ENCODE measurements around the gene STRN4. TPM values are rescaled to one million over a fixed set of nuclear protein-coding genes. Genes with fewer than 3 reads are reported as not detected.

STRN4 gene
- polyA plus RNA-seq, 3 donors, result 37.5 to 239 (median 48.0) TPM

- Histone ChIP-seq H3K27me3 (ENCODE audit: control insufficient read depth in 2 of 2, insufficient read depth in 2 of 2, low read length in 2 of 2) (no peaks in the 10 kb centered on the region), H3K27ac (ENCODE audit: low read depth in 1 of 2, low read length in 2 of 2) (peak overlapping the region; percentile 89 to 91), H3K4me1 (ENCODE audit: control insufficient read depth in 1 of 2, insufficient read depth in 2 of 2, low read length in 2 of 2) (peaks cover 75 to 87% of the 10 kb centered on the region in 2 donors), H2AFZ (ENCODE audit: insufficient read depth, low read depth, low read length, poor library complexity, severe bottlenecking) (no peak overlapping the region), H3K9ac (ENCODE audit: insufficient read depth, low read length, poor library complexity, severe bottlenecking) (peak overlapping the region; percentile 62), H3K4me3 (replicated peaks in 1 of 3; ENCODE audit: low read depth in 2 of 3, low read length in 3 of 3) (peak overlapping the region in 2 of 3 experiments; percentile 29 to 73), H3K9me3 (replicated peaks in 1 of 2; ENCODE audit: control insufficient read depth in 1 of 2, insufficient read depth in 1 of 2, low read length in 2 of 2) (no peaks in the 10 kb centered on the region), H3K4me2 (replicated peaks; ENCODE audit: extremely low read depth, low read length, poor library complexity, severe bottlenecking) (peak overlapping the region; percentile 82), H3K79me2 (ENCODE audit: insufficient read depth, low read length) (peaks cover 51% of the 10 kb centered on the region), H3K36me3 (replicated peaks in 1 of 2; ENCODE audit: control insufficient read depth in 1 of 2, insufficient read depth in 2 of 2, low read length in 2 of 2) (peaks cover 43 to 52% of the 10 kb centered on the region in 2 donors), H4K20me1 (ENCODE audit: insufficient read depth, low read length) (peaks cover 56% of the 10 kb centered on the region)
- WGBS (ENCODE audit: insufficient coverage), result 70% methylated on average over 19 of the region's 23 CpGs
- Mint-ChIP-seq H3K9me3 (peaks cover 0 to 2% (median 0%) of the 10 kb centered on the region in 7 donors), H3K4me1 (peaks cover 84% of the 10 kb centered on the region), H3K27me3 (ENCODE audit: low read depth in 3 of 3) (peaks cover 0 to 4% (median 0%) of the 10 kb centered on the region in 3 donors), H3K36me3 (peaks cover 61 to 69% of the 10 kb centered on the region in 2 donors), H3K4me3 (peak overlapping the region; percentile 78 to 84), H3K27ac (peak overlapping the region; percentile 92 to 100 (median 98))
- TF ChIP-seq, protein P1, sequence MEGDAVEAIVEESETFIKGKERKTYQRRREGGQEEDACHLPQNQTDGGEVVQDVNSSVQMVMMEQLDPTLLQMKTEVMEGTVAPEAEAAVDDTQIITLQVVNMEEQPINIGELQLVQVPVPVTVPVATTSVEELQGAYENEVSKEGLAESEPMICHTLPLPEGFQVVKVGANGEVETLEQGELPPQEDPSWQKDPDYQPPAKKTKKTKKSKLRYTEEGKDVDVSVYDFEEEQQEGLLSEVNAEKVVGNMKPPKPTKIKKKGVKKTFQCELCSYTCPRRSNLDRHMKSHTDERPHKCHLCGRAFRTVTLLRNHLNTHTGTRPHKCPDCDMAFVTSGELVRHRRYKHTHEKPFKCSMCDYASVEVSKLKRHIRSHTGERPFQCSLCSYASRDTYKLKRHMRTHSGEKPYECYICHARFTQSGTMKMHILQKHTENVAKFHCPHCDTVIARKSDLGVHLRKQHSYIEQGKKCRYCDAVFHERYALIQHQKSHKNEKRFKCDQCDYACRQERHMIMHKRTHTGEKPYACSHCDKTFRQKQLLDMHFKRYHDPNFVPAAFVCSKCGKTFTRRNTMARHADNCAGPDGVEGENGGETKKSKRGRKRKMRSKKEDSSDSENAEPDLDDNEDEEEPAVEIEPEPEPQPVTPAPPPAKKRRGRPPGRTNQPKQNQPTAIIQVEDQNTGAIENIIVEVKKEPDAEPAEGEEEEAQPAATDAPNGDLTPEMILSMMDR (IDR thresholded peaks at IDR 0.05), result no peak
- intact Hi-C loops (cut with micrococcal nuclease), result loop anchor here in 1 of 2 donors (5.0 kb wide), 1 partner anchor 116 kb away; no protein-coding TSS in a partner anchor
- DNase-seq, result peak; percentile 90 to 94 (median 91)
Observed at GRCh38 chr19:46732966-46733689, 13.1 kb downstream of the STRN4 start.

GRCh38 chr19:46732172-46732938, 13.9 kb downstream of the STRN4 start:
- intact Hi-C loops (cut with micrococcal nuclease), result loop anchor here in 1 of 2 donors (5.0 kb wide), 1 partner anchor 115 kb away; no protein-coding TSS in a partner anchor
- peaks cover 56% of the 10 kb centered on the region for H4K20me1 ChIP-seq (ENCODE audit: insufficient read depth, low read length)

More at GRCh38 chr19:46732172-46732938, 13.9 kb downstream of the STRN4 start:
- no peaks in the 10 kb centered on the region for H3K9me3 ChIP-seq (replicated peaks in 1 of 2; ENCODE audit: control insufficient read depth in 1 of 2, insufficient read depth in 1 of 2, low read length in 2 of 2)
- Mint-ChIP-seq H3K27ac (peak overlapping the region; percentile 92 to 100 (median 98)), H3K4me3 (peak overlapping the region; percentile 78 to 94), H3K36me3 (peaks cover 59 to 69% of the 10 kb centered on the region in 2 donors), H3K9me3 (peaks cover 0 to 2% (median 0%) of the 10 kb centered on the region in 7 donors), H3K27me3 (ENCODE audit: low read depth in 3 of 3) (peaks cover 0 to 2% (median 0%) of the 10 kb centered on the region in 3 donors), H3K4me1 (peaks cover 81% of the 10 kb centered on the region)
- 90% methylated on average over 27 of the region's 28 CpGs for WGBS (ENCODE audit: insufficient coverage)
- peak overlapping the region; percentile 82 for H3K4me2 ChIP-seq (replicated peaks; ENCODE audit: extremely low read depth, low read length, poor library complexity, severe bottlenecking)
- peak overlapping the region in 1 of 3 experiments; percentile 73 for H3K4me3 ChIP-seq (replicated peaks in 1 of 3; ENCODE audit: low read depth in 2 of 3, low read length in 3 of 3)
- no peaks in the 10 kb centered on the region for H3K27me3 ChIP-seq (ENCODE audit: control insufficient read depth in 2 of 2, insufficient read depth in 2 of 2, low read length in 2 of 2)
- peaks cover 47% of the 10 kb centered on the region for H3K79me2 ChIP-seq (ENCODE audit: insufficient read depth, low read length)
- H3K36me3 ChIP-seq (replicated peaks in 1 of 2; ENCODE audit: control insufficient read depth in 1 of 2, insufficient read depth in 2 of 2, low read length in 2 of 2), result peaks cover 43 to 52% of the 10 kb centered on the region in 2 donors
- TF ChIP-seq, protein P1 (IDR thresholded peaks at IDR 0.05), result no peak
- no peak overlapping the region for H2AFZ ChIP-seq (ENCODE audit: insufficient read depth, low read depth, low read length, poor library complexity, severe bottlenecking)
- DNase-seq, result no peak
- peak overlapping the region; percentile 57 for H3K9ac ChIP-seq (ENCODE audit: insufficient read depth, low read length, poor library complexity, severe bottlenecking)
- H3K27ac ChIP-seq (ENCODE audit: low read depth in 1 of 2, low read length in 2 of 2), result peak overlapping the region; percentile 89 to 91
- peaks cover 75 to 87% of the 10 kb centered on the region in 2 donors for H3K4me1 ChIP-seq (ENCODE audit: control insufficient read depth in 1 of 2, insufficient read depth in 2 of 2, low read length in 2 of 2)

All from CD14-positive monocyte (primary cell).